IPS-NIHi7 (cell line): ENCODE data around the gene CELF5.
"Not testable (repeated sequence)": the region's sequence is repeated elsewhere in the genome, so short reads cannot be mapped to it uniquely, and the experiment has no call there.

Experiments
- DNase-seq: peaks from one replicate; pipeline ENCODE4 v3.0.0; 2012; ENCODE audit warnings: mixed read lengths; ENCODE audit errors: extremely low spot score

CELF5 gene

DNA sequence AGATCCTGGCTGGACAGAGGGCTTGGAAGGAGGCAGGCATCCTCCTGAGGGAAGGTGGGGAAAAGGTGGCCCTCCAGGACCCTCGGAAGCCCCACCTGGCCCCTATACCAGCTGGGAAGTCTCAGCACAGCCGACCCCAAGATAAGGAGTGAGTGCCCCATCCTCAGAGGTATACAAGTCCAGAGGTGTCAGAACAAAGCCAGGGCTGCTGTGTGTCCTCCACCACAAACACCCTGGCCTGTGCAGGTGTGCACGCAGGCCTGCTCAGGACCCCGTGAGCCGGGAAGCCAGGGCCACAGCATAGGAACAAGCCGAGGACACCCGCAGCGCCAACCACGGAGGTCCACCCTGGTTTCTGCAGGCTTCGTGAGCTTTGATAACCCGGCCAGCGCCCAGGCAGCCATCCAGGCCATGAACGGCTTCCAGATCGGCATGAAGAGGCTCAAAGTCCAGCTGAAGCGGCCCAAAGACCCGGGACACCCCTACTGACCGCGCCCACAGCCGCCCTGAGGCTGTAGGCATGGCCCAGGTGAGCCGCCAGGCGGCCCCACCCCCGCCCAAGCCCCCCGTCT lies 68.6 kb downstream of the CELF5 start:
- DNase-seq, result no peak

DNA sequence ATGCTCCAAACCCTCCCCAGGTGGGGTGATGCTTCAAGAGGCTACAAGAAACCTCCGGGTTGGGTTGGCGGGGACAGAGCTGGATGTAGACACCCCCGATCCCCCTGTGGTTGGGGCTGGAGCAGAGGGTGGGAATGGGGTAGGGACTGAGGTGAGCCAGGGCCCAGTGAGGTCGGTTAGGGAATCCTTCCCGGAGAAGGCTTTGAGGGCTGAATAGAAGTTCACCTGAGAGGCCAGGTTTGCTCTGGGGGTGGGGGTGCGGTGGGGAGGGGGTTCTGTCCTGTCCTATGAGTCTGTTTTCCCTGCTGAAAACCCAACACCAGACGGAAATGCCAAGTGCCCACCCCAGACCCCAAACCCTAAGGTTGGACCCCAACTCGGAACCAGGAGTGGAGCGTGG lies 69.1 kb downstream of the CELF5 start:
- DNase-seq, result no peak

DNA sequence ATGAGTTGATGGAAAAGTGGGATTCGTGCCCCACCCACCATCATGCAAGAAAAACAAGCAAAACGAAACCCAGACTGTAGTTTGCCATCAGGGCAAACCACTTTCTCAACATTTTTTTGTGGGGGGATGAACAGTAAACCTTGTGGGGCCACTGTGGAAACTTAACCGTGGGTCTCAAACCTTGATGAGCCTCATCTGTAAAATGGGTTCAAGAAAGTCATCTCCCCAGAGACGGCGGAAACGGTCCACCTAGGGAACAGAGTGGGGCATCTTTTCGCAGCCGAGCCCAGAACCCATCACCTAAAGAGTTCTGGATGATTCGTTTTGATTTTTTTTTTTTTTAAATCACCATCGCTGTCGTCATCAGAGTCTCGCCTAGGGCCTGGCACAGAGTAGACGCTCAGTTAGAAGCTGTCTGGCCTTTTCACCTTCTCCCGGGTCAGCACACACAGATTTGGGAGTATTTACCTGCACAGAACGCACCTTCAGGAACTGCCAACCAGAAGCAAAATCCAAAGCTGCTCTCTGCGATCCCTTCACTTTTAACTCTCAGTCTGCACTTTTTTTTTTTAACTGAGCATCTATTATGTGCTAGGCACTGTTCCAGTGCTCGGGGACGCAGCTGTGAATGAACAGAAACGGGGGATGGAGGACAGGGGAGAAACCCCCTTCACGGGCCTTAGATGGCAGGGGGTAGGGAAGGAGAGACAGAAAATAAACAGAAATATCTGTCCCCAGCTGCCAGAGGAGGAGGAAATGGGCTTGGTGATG lies 69.8 kb downstream of the CELF5 start:
- no peak for DNase-seq

DNA sequence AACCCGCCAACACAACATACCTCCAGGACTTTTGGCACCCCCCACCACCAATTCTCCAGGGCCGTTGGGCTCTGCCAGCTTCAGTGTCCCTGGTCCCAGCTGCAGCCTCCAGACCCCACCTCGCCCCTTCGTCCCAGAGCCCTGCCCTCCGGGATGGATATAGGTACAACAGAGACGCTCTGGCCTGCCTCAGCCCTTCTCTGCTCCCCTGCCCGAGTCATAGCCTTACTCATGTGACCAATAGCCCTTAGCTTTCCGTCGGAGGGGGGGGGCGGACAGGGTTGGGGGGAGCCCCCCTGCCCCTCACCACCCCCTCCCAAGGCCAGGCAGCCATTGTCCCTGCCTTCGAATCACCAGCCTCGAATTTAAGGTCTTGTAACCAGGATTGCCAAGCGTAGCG lies 71.1 kb downstream of the CELF5 start:
- DNase-seq, result no peak

- DNase-seq, result no peak
Observed at GRCh38 chr19:3296034-3296433, 71.6 kb downstream of the CELF5 start.

DNA sequence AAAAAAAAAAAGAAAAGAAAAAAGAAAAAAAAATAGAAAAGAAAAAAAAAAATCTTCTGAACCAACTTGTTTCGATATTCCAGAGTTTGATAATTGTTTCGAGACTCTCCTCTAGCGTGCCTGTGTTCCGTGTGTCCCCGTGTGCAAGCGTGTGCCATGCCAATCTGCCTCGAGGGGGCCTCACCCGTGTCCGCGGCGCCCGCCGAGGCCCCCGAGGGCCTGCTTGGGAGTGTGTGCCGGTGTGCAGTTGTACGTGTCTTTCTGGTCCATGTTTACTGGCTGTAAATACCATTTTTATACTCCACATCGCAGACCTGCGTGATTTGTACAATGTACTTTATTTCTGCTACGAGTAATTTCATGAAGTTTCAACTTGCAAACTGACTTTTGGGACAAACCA lies 72.0 kb downstream of the CELF5 start:
- no peak for DNase-seq

GRCh38 chr19:3298853-3299449 lies 74.5 kb downstream of the CELF5 start:
- no peak for DNase-seq

DNA sequence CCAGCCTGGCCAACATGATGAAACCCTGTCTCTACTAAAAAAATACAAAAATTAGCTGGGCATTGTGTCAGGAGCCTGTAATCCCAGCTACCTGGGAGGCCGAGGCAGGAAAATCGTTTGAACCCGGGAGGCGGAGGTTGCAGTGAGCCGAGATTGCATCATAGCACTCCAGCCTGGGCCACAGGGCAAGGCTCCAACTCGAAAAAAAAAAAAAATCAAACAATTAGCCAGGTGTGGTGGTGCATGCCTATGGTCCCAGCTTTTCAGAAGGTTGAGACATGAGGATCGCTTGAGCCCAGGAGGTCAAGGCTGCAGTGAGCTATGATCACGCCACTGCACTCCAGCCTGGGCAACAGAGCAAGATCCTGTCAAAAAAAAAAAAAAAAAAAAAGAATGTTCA lies 76.1 kb downstream of the CELF5 start:
- DNase-seq, result not testable (repeated sequence)

- DNase-seq, result no peak
Observed at GRCh38 chr19:3302755-3303154, 78.3 kb downstream of the CELF5 start.

DNA sequence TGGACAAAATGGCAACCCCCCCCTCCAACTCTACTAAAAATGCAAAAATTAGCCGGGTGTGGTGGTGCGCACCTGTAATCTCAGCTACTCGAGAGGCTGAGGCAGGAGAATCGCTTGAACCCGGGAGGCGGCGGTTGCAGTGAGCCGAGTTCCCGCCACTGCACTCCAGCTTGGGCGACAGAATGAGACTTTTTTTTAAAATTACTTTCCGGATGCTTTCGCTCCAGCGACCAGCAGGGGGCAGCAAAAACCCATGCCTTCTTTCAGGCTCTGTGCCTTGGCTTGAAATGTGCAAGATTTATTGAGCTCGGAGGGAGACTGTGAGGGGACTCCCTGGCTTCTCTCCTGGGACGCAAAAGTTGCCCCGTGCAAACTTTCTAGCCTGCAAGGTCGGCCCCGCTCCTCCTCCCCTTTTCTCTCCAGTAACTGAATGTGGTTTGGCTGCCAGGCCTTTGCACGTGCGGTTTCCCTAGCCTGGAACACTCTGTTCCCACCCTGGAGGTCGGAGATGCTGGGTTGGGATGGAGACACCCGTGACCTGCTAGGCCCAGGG lies 80.5 kb downstream of the CELF5 start:
- peak; percentile 78 for DNase-seq

- DNase-seq, result no peak
Observed at GRCh38 chr19:3309724-3310123, 85.3 kb downstream of the CELF5 start.

DNA sequence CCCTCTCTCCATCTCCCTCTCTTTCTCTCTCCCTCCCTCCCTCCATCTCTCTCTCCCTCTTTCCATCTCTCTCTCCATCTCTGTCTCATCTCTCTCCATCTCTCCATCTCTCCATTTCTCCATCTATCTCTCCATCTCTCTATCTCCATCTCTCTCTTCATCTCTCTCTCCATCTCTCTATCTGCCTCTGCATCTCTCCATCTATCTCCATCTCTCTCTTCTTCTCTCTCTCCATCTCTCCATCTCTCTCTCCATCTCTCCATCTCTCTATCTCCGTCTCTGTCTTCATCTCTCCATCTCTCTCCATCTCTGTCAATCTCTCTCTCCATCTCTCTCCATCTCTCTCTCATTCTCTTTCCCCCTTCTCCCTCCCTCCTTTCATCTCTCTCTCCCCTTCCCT lies 85.8 kb downstream of the CELF5 start:
- no peak for DNase-seq

GRCh38 chr19:3310711-3311110 lies 86.2 kb downstream of the CELF5 start:
- no peak for DNase-seq

DNA sequence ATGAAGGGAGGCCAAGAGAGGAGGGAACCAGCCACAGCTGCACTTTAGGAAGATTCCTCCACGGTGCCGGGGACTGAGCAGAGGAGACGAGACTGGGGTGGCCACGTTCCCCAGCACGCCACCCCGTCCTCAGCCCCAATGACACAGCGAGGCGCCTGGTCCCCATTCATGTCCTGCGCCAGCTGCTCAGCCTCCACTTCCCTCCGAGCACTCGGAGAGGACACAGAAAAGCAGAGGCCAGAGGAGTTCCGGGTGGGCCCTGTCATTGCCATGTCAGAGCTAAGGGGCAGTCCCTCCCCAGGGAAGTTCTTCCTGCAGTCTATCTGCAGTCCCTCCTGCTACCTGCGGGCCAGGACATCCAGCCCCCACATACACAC lies 88.7 kb downstream of the CELF5 start:
- no peak for DNase-seq

- no peak for DNase-seq
Observed at GRCh38 chr19:3314962-3315675, 90.7 kb downstream of the CELF5 start.

DNA sequence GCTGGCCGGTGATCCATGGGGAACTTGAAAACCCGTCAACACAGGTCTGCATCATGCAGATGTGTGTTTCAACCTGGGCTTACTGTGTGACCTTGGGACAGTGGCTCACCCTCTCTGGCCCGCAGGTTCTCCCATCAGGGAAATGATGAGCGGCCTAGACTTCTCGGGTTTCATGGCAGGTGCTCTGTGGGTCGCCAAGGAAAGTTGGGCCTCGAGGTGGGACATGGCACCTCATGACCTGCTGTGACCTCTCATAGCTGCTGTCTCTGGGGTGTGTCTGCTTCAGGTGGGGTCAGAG lies 91.2 kb downstream of the CELF5 start:
- DNase-seq, result no peak

- no peak for DNase-seq
Observed at GRCh38 chr19:3316132-3316648, 91.7 kb downstream of the CELF5 start.

DNA sequence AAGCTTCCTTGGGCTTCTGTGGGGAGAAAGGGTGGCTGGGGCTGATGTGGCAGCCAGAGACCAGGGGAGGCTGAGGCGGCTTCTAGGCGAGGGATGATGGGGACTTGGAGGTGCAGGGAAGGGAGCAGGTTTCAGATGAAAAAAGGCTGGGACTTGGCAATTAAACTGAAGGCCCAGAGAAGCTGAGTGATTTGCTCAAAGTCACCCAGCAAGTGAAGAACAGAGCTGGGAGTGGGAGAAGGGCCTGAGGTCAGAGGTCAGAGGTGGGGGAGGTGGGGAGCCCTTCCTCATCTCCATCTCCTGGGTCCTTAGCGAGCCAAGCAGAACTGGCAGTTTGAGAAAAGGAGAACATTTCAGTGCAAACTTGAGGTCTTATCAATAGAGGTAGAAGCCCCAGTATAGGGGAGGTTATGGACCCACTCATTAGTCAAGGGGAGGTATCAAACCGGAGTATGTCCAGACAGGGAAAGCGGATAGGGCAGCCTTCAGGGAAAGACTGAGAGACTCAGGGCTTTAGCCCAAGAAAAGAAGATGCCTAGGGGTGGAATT lies 92.3 kb downstream of the CELF5 start:
- no peak for DNase-seq

DNA sequence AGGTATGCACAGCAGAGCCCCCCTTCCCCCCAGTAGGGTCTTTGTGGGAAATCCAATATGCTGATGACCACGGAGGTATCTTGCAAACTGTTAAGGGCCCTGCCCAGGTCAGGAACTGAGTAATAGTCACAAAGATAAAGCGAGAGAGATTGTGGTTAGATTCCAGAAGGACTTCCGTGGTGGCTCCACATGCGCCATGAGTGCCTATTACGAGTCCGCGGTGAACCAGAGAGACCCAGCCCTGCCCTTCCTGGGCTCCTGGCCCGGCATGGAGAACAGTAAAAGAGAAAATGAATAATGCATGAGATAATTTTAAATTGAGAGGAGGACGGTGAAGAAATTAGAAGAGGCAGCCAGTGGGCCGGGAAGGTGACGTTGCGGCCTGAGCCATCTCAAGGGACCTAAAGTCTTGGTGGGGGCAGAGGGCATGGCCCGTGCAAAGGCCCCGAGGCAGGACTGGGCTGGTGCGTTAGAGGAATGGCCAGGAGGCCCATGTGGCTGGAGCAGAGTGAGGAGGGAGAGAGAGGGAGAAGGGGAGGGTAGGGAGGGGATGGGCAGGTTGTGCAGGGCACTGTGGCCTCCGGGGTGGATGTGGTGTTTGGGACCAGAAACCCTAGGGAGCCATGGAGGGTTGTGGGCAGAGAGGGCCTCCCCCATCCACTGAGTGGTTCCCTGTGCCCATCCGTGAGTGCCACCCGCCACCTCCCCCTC lies 95.3 kb downstream of the CELF5 start:
- DNase-seq, result no peak

DNA sequence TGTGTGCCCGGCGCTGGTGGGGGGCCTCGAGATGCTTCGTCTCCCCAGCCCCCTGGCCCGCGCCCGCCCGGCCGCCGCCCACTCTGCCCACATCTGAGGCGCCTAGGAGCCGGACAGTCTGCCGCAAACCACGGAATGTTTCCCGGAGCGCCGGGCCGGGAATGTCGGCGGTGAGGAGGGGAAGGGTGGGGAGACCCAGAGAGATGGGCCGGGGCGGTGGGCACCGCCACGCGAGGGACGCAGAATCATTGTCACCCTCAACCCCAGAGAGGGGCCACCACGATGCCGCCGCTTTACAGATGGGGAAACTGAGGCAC lies 95.9 kb downstream of the CELF5 start:
- DNase-seq, result no peak

DNA sequence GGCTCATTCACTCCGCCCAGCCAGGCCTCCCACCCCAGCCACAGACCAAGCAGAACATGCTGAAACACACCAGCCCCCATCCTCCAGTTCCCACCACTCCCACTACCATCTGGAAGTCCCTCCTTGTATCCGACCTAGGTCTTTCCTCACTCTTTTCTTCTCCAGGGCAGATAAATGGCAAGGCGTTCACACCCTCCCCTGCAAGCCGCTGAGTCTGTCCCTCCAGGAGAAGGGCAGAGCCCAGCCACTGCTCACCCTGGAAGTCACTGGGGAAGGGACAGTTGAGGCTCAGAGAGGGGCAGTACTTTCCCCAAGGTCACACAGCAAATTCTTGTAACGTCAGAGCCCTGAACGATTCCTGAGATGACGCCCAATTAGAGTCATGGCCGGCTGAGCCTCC lies 96.4 kb downstream of the CELF5 start:
- DNase-seq, result no peak

- no peak for DNase-seq
Observed at GRCh38 chr19:3321696-3322095, 97.2 kb downstream of the CELF5 start.
